NCI-H82 (cell line): ENCODE measurements around the gene KRT3.

Source experiments
- DNase-seq: peaks from one replicate; lab custom pipeline; 2025; lab: John Stamatoyannopoulos, UW

Gene KRT3

GRCh38 chr12:52795694-52796428, at the start of gene KRT3:
KRT3 (minus strand) TSS chr12:52796117; CDS start chr12:52796042, 75 bp downstream.
- DNase-seq, result peak; percentile 65

- no peak for DNase-seq
Measured at GRCh38 chr12:52844386-52844785, 48.5 kb upstream of the KRT3 start.

- no peak for DNase-seq
Measured at GRCh38 chr12:52839436-52840105, 43.7 kb upstream of the KRT3 start.

- DNase-seq, result no peak
Measured at GRCh38 chr12:52838609-52839435, 42.9 kb upstream of the KRT3 start.

GRCh38 chr12:52837781-52838608, 42.1 kb upstream of the KRT3 start:
- DNase-seq, result no peak

- DNase-seq, result no peak
Measured at GRCh38 chr12:52837413-52837741, 41.5 kb upstream of the KRT3 start.

- no peak for DNase-seq
Measured at GRCh38 chr12:52836491-52837412, 40.8 kb upstream of the KRT3 start.

GRCh38 chr12:52836042-52836466, 40.1 kb upstream of the KRT3 start:
- no peak for DNase-seq

GRCh38 chr12:52835271-52836041, 39.5 kb upstream of the KRT3 start:
- DNase-seq, result no peak

- DNase-seq, result no peak
Measured at GRCh38 chr12:52834727-52835001, 38.7 kb upstream of the KRT3 start.

GRCh38 chr12:52833922-52834726, 38.2 kb upstream of the KRT3 start, which contains the start of gene KRT79:
KRT79 (minus strand) TSS chr12:52834311; CDS start chr12:52834260, 51 bp downstream.
- DNase-seq, result no peak

- DNase-seq, result no peak
Measured at GRCh38 chr12:52832985-52833905, 37.3 kb upstream of the KRT3 start.

GRCh38 chr12:52832451-52832850, 36.5 kb upstream of the KRT3 start:
- DNase-seq, result no peak

- DNase-seq, result no peak
Measured at GRCh38 chr12:52831251-52831650, 35.3 kb upstream of the KRT3 start.

- DNase-seq, result no peak
Measured at GRCh38 chr12:52829986-52830770, 34.3 kb upstream of the KRT3 start.

- no peak for DNase-seq
Measured at GRCh38 chr12:52828591-52829021, 32.7 kb upstream of the KRT3 start.

- no peak for DNase-seq
Measured at GRCh38 chr12:52828156-52828555, 32.2 kb upstream of the KRT3 start.
